GM23338 (cell line): ENCODE results near the gene DHRS4.
"Not testable (repeated sequence)": the region's sequence is repeated elsewhere in the genome, so short reads cannot be mapped to it uniquely, and the experiment has no call there.

ENCODE experiments used
- CREB1 ChIP-seq: fragments of 250-450 bp; sonication (Bioruptor Pico); IDR thresholded peaks from 2 replicates; pipeline ENCODE4 v1.5.0; 2020; ENCODE audit warnings: low read depth, mild to moderate bottlenecking, moderate library complexity
- EZH2 ChIP-seq: fragments of 200-600 bp; sonication (generic); IDR thresholded peaks from one replicate; pipeline ENCODE4 v1.8.0; 2017; ENCODE audit warnings: antibody characterized with exemption, mild to moderate bottlenecking, low read depth; ENCODE audit not compliant: unreplicated experiment
- EZH2phosphoT487 ChIP-seq: fragments of 200-600 bp; sonication (generic); IDR thresholded peaks from one replicate; pipeline ENCODE4 v1.8.1; 2018; ENCODE audit warnings: antibody characterized with exemption; ENCODE audit not compliant: unreplicated experiment
- JUNB ChIP-seq: IDR thresholded peaks from one replicate; pipeline ENCODE4 v1.6.1; 2016; ENCODE audit warnings: antibody characterized with exemption; ENCODE audit not compliant: unreplicated experiment
- NANOG ChIP-seq: IDR thresholded peaks from 2 replicates; pipeline ENCODE4 v1.6.1; 2016; ENCODE audit warnings: antibody characterized with exemption, borderline replicate concordance
- POLR2AphosphoS5 ChIP-seq: IDR thresholded peaks from 2 replicates; pipeline ENCODE4 v1.6.1; 2016; ENCODE audit warnings: antibody characterized with exemption, low read depth
- ZNF331 ChIP-seq: fragments of 250-450 bp; sonication (Bioruptor Pico); IDR thresholded peaks from 2 replicates; pipeline ENCODE4 v1.5.0; 2020; ENCODE audit warnings: low read depth, mild to moderate bottlenecking, moderate library complexity
- TF ChIP-seq, protein P1 (sequence below), 2 experiments: fragments of 200-600 bp in 1 of 2; sonication (generic) in 1 of 2; conservative IDR thresholded peaks; 2 replicates each; pipeline versions ENCODE4 v1.5.1 to v1.6.1; 2016 to 2017; ENCODE audit warnings: antibody characterized with exemption in 2 of 2, low read depth in 2 of 2, mild to moderate bottlenecking in 2 of 2, moderate library complexity in 1 of 2
- TF ChIP-seq, protein P2 (sequence below): IDR thresholded peaks from one replicate; pipeline ENCODE4 v1.6.1; 2018; ENCODE audit warnings: antibody characterized with exemption; ENCODE audit not compliant: unreplicated experiment
- TF ChIP-seq, protein P3 (sequence below): fragments of 250-450 bp; sonication (Bioruptor Pico); IDR thresholded peaks from 2 replicates; pipeline ENCODE4 v1.5.0; 2020; ENCODE audit warnings: mild to moderate bottlenecking, moderate library complexity
- TF ChIP-seq, protein P4 (sequence below): IDR thresholded peaks from 2 replicates; pipeline ENCODE4 v1.6.1; 2016; ENCODE audit warnings: antibody characterized with exemption

DNA sequence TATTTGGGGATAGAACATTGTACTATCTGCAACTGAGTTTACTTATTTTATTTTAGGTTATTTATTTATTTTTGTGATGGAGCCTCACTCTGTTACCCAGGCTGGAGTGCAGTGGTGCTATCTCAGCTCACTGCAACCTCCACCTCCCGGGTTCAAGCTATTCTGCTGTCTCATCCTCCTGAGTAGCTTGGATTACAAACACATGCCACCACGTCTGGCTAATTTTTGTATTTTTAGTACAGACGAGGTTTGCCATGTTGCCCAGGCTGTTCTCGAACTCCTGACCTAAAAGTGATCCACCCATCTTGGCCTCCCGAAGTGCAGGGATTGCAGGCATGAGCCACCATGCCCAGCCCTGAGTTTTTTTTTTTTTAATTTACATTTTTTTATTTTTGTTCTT is 46.1 kb downstream of the DHRS4 start:
- TF ChIP-seq, protein P1, sequence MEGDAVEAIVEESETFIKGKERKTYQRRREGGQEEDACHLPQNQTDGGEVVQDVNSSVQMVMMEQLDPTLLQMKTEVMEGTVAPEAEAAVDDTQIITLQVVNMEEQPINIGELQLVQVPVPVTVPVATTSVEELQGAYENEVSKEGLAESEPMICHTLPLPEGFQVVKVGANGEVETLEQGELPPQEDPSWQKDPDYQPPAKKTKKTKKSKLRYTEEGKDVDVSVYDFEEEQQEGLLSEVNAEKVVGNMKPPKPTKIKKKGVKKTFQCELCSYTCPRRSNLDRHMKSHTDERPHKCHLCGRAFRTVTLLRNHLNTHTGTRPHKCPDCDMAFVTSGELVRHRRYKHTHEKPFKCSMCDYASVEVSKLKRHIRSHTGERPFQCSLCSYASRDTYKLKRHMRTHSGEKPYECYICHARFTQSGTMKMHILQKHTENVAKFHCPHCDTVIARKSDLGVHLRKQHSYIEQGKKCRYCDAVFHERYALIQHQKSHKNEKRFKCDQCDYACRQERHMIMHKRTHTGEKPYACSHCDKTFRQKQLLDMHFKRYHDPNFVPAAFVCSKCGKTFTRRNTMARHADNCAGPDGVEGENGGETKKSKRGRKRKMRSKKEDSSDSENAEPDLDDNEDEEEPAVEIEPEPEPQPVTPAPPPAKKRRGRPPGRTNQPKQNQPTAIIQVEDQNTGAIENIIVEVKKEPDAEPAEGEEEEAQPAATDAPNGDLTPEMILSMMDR (conservative IDR thresholded peaks at IDR 0.05; ENCODE audit: low read depth in 2 of 2) = not testable (repeated sequence)
- not testable (repeated sequence) for TF ChIP-seq ZNF331 (CRISPR knock-in tag); EZH2; POLR2AphosphoS5; EZH2phosphoT487; CREB1; NANOG; JUNB
- TF ChIP-seq, protein P2, sequence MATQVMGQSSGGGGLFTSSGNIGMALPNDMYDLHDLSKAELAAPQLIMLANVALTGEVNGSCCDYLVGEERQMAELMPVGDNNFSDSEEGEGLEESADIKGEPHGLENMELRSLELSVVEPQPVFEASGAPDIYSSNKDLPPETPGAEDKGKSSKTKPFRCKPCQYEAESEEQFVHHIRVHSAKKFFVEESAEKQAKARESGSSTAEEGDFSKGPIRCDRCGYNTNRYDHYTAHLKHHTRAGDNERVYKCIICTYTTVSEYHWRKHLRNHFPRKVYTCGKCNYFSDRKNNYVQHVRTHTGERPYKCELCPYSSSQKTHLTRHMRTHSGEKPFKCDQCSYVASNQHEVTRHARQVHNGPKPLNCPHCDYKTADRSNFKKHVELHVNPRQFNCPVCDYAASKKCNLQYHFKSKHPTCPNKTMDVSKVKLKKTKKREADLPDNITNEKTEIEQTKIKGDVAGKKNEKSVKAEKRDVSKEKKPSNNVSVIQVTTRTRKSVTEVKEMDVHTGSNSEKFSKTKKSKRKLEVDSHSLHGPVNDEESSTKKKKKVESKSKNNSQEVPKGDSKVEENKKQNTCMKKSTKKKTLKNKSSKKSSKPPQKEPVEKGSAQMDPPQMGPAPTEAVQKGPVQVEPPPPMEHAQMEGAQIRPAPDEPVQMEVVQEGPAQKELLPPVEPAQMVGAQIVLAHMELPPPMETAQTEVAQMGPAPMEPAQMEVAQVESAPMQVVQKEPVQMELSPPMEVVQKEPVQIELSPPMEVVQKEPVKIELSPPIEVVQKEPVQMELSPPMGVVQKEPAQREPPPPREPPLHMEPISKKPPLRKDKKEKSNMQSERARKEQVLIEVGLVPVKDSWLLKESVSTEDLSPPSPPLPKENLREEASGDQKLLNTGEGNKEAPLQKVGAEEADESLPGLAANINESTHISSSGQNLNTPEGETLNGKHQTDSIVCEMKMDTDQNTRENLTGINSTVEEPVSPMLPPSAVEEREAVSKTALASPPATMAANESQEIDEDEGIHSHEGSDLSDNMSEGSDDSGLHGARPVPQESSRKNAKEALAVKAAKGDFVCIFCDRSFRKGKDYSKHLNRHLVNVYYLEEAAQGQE = not testable (repeated sequence)
- TF ChIP-seq, protein P3, sequence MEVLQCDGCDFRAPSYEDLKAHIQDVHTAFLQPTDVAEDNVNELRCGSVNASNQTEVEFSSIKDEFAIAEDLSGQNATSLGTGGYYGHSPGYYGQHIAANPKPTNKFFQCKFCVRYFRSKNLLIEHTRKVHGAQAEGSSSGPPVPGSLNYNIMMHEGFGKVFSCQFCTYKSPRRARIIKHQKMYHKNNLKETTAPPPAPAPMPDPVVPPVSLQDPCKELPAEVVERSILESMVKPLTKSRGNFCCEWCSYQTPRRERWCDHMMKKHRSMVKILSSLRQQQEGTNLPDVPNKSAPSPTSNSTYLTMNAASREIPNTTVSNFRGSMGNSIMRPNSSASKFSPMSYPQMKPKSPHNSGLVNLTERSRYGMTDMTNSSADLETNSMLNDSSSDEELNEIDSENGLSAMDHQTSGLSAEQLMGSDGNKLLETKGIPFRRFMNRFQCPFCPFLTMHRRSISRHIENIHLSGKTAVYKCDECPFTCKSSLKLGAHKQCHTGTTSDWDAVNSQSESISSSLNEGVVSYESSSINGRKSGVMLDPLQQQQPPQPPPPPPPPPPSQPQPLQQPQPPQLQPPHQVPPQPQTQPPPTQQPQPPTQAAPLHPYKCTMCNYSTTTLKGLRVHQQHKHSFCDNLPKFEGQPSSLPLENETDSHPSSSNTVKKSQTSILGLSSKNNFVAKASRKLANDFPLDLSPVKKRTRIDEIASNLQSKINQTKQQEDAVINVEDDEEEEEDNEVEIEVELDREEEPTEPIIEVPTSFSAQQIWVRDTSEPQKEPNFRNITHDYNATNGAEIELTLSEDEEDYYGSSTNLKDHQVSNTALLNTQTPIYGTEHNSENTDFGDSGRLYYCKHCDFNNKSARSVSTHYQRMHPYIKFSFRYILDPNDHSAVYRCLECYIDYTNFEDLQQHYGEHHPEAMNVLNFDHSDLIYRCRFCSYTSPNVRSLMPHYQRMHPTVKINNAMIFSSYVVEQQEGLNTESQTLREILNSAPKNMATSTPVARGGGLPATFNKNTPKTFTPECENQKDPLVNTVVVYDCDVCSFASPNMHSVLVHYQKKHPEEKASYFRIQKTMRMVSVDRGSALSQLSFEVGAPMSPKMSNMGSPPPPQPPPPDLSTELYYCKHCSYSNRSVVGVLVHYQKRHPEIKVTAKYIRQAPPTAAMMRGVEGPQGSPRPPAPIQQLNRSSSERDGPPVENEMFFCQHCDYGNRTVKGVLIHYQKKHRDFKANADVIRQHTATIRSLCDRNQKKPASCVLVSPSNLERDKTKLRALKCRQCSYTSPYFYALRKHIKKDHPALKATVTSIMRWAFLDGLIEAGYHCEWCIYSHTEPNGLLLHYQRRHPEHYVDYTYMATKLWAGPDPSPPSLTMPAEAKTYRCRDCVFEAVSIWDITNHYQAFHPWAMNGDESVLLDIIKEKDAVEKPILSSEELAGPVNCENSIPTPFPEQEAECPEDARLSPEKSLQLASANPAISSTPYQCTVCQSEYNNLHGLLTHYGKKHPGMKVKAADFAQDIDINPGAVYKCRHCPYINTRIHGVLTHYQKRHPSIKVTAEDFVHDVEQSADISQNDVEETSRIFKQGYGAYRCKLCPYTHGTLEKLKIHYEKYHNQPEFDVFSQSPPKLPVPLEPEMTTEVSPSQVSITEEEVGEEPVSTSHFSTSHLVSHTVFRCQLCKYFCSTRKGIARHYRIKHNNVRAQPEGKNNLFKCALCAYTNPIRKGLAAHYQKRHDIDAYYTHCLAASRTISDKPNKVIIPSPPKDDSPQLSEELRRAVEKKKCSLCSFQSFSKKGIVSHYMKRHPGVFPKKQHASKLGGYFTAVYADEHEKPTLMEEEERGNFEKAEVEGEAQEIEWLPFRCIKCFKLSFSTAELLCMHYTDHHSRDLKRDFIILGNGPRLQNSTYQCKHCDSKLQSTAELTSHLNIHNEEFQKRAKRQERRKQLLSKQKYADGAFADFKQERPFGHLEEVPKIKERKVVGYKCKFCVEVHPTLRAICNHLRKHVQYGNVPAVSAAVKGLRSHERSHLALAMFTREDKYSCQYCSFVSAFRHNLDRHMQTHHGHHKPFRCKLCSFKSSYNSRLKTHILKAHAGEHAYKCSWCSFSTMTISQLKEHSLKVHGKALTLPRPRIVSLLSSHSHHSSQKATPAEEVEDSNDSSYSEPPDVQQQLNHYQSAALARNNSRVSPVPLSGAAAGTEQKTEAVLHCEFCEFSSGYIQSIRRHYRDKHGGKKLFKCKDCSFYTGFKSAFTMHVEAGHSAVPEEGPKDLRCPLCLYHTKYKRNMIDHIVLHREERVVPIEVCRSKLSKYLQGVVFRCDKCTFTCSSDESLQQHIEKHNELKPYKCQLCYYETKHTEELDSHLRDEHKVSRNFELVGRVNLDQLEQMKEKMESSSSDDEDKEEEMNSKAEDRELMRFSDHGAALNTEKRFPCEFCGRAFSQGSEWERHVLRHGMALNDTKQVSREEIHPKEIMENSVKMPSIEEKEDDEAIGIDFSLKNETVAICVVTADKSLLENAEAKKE = not testable (repeated sequence)
- TF ChIP-seq, protein P4, sequence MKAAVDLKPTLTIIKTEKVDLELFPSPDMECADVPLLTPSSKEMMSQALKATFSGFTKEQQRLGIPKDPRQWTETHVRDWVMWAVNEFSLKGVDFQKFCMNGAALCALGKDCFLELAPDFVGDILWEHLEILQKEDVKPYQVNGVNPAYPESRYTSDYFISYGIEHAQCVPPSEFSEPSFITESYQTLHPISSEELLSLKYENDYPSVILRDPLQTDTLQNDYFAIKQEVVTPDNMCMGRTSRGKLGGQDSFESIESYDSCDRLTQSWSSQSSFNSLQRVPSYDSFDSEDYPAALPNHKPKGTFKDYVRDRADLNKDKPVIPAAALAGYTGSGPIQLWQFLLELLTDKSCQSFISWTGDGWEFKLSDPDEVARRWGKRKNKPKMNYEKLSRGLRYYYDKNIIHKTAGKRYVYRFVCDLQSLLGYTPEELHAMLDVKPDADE = not testable (repeated sequence)
